Measurements from ENCODE around the gene CORO1C.

- TF ChIP-seq GATA2 (IDR thresholded peaks at IDR 0.05; ENCODE audit: low read depth, low read length), result no peak
- TF ChIP-seq GATA3 (IDR thresholded peaks at IDR 0.05; ENCODE audit: low read depth, low read length), result no peak
Observed at GRCh38 chr12:108665608-108666202, 65.6 kb downstream of the CORO1C start.

All from SH-SY5Y (cell line).